ENCODE data around the gene MRM1. TPM values are rescaled to one million over a fixed set of nuclear protein-coding genes. Genes with fewer than 3 reads are reported as not detected.
A peak's percentile ranks its signal among the peaks of the same experiment; 100 is the strongest.

The MRM1 gene
- total and polyA plus RNA-seq, 9 of the 15 experiments (the other 6 are each of a cell fraction or from before 2014, with no cell fraction given) = 0.61 to 28.4 (median 21.5) TPM

GRCh38 chr17:36590082-36590481 is 11.3 kb upstream of the MRM1 start (continued):
- no peak for TF ChIP-seq RHOXF2B (CRISPR knock-in tag; conservative IDR thresholded peaks at IDR 0.05)
- TF ChIP-seq HMGN3 (IDR thresholded peaks at IDR 0.05; ENCODE audit: borderline replicate concordance, extremely low read depth, insufficient read length, low read depth, low read length) = no peak
- no peak for TF ChIP-seq CBX1 (IDR thresholded peaks at IDR 0.05; ENCODE audit: low read depth)
- no peak for TF ChIP-seq FOXJ3 (CRISPR knock-in tag; IDR thresholded peaks at IDR 0.05)
- TF ChIP-seq PURB (CRISPR knock-in tag; IDR thresholded peaks at IDR 0.05; ENCODE audit: low read depth) = no peak
- no peak for TF ChIP-seq MCM3 (IDR thresholded peaks at IDR 0.05)
- TF ChIP-seq NCOR1 (IDR thresholded peaks at IDR 0.05) = no peak; the same call in 1 of the 2 replicates
- peak; percentile 53 for TF ChIP-seq PML (IDR thresholded peaks at IDR 0.05; ENCODE audit: low read length)
- peak; percentile 59 for TF ChIP-seq ARID1B (IDR thresholded peaks at IDR 0.05)
- TF ChIP-seq NBN (IDR thresholded peaks at IDR 0.05; ENCODE audit: low read depth) = no peak
- no peak for TF ChIP-seq LARP7 (IDR thresholded peaks at IDR 0.05)
- no peak for TF ChIP-seq IRF2 (CRISPR knock-in tag; IDR thresholded peaks at IDR 0.05)
- no peak for TF ChIP-seq TAF7 (tag; IDR thresholded peaks at IDR 0.05)
- no peak for TF ChIP-seq BRCA1 (IDR thresholded peaks at IDR 0.05)
- no peak for TF ChIP-seq BRCA1 (CRISPR knock-in tag; IDR thresholded peaks at IDR 0.05)
- TF ChIP-seq, protein P1, sequence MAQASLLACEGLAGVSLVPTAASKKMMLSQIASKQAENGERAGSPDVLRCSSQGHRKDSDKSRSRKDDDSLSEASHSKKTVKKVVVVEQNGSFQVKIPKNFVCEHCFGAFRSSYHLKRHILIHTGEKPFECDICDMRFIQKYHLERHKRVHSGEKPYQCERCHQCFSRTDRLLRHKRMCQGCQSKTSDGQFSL (CRISPR knock-in tag; IDR thresholded peaks at IDR 0.05) = no peak
- TF ChIP-seq, protein P1 (tag; IDR thresholded peaks at IDR 0.05) = no peak
- TF ChIP-seq YY1 (IDR thresholded peaks at IDR 0.05; ENCODE audit: borderline replicate concordance in 1 of 3, control insufficient read depth in 1 of 3, extremely low read depth in 1 of 3, insufficient read depth in 3 of 3, insufficient read length in 1 of 3, insufficient replicate concordance in 2 of 3, low read depth in 1 of 3, low read length in 2 of 3) = no peak
